Esophagus squamous epithelium (tissue), 4 donors: ENCODE data around the gene RCCD1.

Experiments used
- POLR2A ChIP-seq, 4 donors: fragments of 450-650 bp; IDR thresholded peaks; one replicate each; pipeline ENCODE4 v1.6.1; 2017; ENCODE audit warnings: antibody characterized with exemption in 4 of 4, mild to moderate bottlenecking in 4 of 4, moderate library complexity in 3 of 4
- TF ChIP-seq, protein P1 (sequence below), 6 experiments: fragments of 450-650 bp in 4 of 6; fragments of 200-600 bp in 2 of 6; sonication (generic) in 2 of 6; IDR thresholded peaks; one replicate each; pipeline ENCODE4 v1.5.1; 2016 to 2019; ENCODE audit warnings: antibody characterized with exemption in 6 of 6, mild to moderate bottlenecking in 4 of 6, moderate library complexity in 4 of 6

DNA sequence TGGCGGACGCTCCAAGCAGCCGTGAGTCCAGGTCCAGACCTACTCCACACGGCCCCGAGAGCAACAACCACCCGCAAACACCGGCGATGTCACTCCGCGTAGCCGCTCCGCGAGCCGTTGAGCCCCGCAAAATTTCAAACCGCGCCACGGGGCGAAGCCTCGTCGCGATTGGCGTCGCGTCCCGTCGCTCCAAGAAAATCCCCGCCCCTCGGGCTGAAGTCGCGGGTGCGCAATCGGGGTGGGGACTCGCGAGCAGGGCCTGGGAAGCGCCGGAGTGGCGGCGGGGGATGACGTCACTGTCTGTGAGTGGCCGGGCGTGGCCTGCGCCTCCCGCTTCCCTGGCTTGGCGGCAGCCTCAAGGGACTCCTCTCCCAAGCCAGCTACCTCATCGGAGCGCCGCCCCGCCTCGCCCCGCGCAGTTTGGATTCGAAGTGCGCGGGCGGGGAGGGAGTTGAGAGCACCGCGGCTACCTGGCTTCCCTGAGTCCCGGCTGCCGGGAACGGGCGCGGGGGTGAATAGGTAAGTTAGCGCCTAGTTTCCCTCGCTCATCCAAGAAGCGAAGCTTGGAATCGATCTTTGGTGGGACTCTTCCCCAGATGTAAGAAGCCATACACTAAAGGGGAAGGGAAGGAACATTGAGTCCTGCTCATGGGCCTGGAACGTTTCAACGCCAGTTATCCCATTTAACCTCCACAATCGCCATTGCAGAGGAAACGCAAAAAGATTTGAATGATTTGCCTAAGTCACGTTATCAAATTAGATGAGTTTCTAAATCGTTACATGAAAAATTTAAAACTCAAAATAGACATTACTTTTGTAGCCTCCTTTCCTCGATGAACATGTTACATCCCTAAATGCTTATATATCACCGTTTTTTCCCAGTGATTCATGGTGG is 40.0 kb downstream of the RCCD1 start, which contains the start of gene PRC1:
- TF ChIP-seq POLR2A (IDR thresholded peaks at IDR 0.05) = peak in 2 of 4 donors; percentile 74 to 78
- TF ChIP-seq, protein P1, sequence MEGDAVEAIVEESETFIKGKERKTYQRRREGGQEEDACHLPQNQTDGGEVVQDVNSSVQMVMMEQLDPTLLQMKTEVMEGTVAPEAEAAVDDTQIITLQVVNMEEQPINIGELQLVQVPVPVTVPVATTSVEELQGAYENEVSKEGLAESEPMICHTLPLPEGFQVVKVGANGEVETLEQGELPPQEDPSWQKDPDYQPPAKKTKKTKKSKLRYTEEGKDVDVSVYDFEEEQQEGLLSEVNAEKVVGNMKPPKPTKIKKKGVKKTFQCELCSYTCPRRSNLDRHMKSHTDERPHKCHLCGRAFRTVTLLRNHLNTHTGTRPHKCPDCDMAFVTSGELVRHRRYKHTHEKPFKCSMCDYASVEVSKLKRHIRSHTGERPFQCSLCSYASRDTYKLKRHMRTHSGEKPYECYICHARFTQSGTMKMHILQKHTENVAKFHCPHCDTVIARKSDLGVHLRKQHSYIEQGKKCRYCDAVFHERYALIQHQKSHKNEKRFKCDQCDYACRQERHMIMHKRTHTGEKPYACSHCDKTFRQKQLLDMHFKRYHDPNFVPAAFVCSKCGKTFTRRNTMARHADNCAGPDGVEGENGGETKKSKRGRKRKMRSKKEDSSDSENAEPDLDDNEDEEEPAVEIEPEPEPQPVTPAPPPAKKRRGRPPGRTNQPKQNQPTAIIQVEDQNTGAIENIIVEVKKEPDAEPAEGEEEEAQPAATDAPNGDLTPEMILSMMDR (IDR thresholded peaks at IDR 0.05) = peak in 1 of 6 experiments; percentile 10
